ENCODE results near the gene CD14. TPM values are rescaled to one million over a fixed set of nuclear protein-coding genes. Genes with fewer than 3 reads are reported as not detected.
"Not testable (repeated sequence)": the region's sequence is repeated elsewhere in the genome, so short reads cannot be mapped to it uniquely, and the experiment has no call there.

Gene CD14
- total RNA-seq, 1 donor from 2014 or later: 0.16 TPM

DNA sequence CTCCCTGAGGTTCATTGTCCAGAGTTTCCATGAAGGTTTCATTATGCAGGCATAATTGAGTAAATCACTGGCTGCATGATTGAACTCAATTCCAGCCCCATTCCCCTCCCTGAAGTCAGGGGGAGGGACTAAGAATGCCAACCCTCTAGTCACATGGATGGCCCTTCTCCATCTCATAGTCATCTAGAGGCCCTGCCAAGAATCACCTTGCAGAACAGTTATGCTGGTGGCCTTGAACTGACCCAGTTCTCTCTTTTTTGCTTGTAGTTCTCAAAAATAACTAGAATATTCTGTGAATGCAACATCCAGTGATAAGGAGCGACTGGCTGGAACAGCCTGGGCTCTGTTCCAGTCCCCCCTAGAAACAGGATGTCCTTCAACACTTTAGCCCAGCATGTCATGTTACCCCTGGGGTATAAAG, 36.6 kb downstream of the CD14 start:
- no peak for FAIRE-seq
- no peak overlapping the region for H3K4me3 ChIP-seq (ENCODE audit: insufficient read depth, low read depth, low read length)
- Mint-ChIP-seq H3K36me3 (ENCODE audit: low read depth, unreplicated experiment) (no peaks in the 10 kb centered on the region), H3K9me3 (ENCODE audit: unreplicated experiment) (no peaks in the 10 kb centered on the region), H3K27me3 (ENCODE audit: low read depth, unreplicated experiment) (peaks cover 19% of the 10 kb centered on the region), H3K27ac (ENCODE audit: unreplicated experiment) (no peak overlapping the region), H3K4me3 (ENCODE audit: unreplicated experiment) (no peak overlapping the region), H3K4me1 (ENCODE audit: low read depth, unreplicated experiment) (peaks cover 7% of the 10 kb centered on the region)
- H3K4me1 ChIP-seq (ENCODE audit: insufficient read depth, low read length): peaks cover 7% of the 10 kb centered on the region
- H2AFZ ChIP-seq (ENCODE audit: low read depth, low read length): no peak overlapping the region
- TF ChIP-seq, protein P1, sequence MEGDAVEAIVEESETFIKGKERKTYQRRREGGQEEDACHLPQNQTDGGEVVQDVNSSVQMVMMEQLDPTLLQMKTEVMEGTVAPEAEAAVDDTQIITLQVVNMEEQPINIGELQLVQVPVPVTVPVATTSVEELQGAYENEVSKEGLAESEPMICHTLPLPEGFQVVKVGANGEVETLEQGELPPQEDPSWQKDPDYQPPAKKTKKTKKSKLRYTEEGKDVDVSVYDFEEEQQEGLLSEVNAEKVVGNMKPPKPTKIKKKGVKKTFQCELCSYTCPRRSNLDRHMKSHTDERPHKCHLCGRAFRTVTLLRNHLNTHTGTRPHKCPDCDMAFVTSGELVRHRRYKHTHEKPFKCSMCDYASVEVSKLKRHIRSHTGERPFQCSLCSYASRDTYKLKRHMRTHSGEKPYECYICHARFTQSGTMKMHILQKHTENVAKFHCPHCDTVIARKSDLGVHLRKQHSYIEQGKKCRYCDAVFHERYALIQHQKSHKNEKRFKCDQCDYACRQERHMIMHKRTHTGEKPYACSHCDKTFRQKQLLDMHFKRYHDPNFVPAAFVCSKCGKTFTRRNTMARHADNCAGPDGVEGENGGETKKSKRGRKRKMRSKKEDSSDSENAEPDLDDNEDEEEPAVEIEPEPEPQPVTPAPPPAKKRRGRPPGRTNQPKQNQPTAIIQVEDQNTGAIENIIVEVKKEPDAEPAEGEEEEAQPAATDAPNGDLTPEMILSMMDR (IDR thresholded peaks at IDR 0.05; ENCODE audit: insufficient read depth, low read depth, low read length): no peak
- no peak for TF ChIP-seq EZH2 (IDR thresholded peaks at IDR 0.05; ENCODE audit: insufficient read depth, low read length)
- no peak overlapping the region for H3K27ac ChIP-seq (ENCODE audit: low read depth, low read length)
- H3K36me3 ChIP-seq (ENCODE audit: insufficient read depth, low read length): no peaks in the 10 kb centered on the region
- DNase-seq (ENCODE audit: low read depth): no peak
- no peak overlapping the region for H3K9ac ChIP-seq (ENCODE audit: low read length)
- H3K27me3 ChIP-seq (ENCODE audit: insufficient read depth, low read length): peaks cover 8% of the 10 kb centered on the region
- H3K9me3 ChIP-seq (ENCODE audit: insufficient read depth, low read depth, low read length): no peaks in the 10 kb centered on the region
- no peaks in the 10 kb centered on the region for H3K79me2 ChIP-seq (ENCODE audit: insufficient read depth, low read length)
- H4K20me1 ChIP-seq (ENCODE audit: insufficient read depth, low read length): no peaks in the 10 kb centered on the region
- no peak overlapping the region for H3K4me2 ChIP-seq (ENCODE audit: low read length)

DNA sequence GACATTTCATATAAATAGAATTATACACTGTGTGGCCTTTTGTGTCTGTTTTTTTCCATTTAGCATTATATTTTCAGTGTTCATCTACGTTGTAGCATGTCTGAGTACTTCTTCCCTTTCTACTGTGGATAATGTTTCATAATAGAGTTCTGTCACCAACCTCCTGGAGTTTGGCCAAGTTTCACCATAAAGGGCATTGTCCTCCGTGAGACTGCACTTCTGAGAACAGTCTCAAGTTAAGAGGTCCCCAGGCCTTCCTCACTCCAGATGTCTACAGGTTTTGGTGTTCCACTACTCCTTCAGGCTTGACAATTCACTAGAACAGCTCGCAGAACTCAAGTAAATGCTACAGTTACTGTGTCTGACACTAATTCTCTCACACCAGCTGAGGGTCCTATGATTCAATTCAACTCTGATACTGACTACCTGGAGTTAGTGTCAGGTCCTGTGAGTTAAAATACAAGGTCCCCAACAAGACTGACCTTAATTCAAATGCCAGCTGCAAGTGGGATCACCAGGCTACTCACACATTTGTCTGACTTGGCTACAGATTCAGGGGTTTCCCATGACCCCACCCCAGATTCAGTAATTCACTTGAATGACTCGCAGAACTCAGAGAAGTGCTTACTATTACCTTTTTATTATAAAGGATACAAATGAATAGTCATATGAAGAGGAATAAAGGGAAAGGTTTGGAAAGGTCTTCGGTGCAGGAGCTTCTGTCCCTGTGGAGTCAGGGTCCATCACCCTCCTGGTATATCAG, 37.3 kb downstream of the CD14 start:
- Histone ChIP-seq H3K27ac (ENCODE audit: low read depth, low read length) (no peak overlapping the region), H3K79me2 (ENCODE audit: insufficient read depth, low read length) (no peaks in the 10 kb centered on the region), H3K36me3 (ENCODE audit: insufficient read depth, low read length) (no peaks in the 10 kb centered on the region), H3K9me3 (ENCODE audit: insufficient read depth, low read depth, low read length) (no peaks in the 10 kb centered on the region), H2AFZ (ENCODE audit: low read depth, low read length) (no peak overlapping the region), H3K4me3 (ENCODE audit: insufficient read depth, low read depth, low read length) (no peak overlapping the region), H3K9ac (ENCODE audit: low read length) (no peak overlapping the region), H3K27me3 (ENCODE audit: insufficient read depth, low read length) (peaks cover 8% of the 10 kb centered on the region), H3K4me1 (ENCODE audit: insufficient read depth, low read length) (peaks cover 7% of the 10 kb centered on the region), H4K20me1 (ENCODE audit: insufficient read depth, low read length) (no peaks in the 10 kb centered on the region), H3K4me2 (ENCODE audit: low read length) (no peak overlapping the region)
- DNase-seq (ENCODE audit: low read depth) (no peak), FAIRE-seq (no peak)
- Mint-ChIP-seq H3K27me3 (ENCODE audit: low read depth, unreplicated experiment) (peaks cover 15% of the 10 kb centered on the region), H3K4me3 (ENCODE audit: unreplicated experiment) (no peak overlapping the region), H3K36me3 (ENCODE audit: low read depth, unreplicated experiment) (no peaks in the 10 kb centered on the region), H3K9me3 (ENCODE audit: unreplicated experiment) (no peaks in the 10 kb centered on the region), H3K4me1 (ENCODE audit: low read depth, unreplicated experiment) (peaks cover 7% of the 10 kb centered on the region), H3K27ac (ENCODE audit: unreplicated experiment) (no peak overlapping the region)
- TF ChIP-seq EZH2 (IDR thresholded peaks at IDR 0.05; ENCODE audit: insufficient read depth, low read length): no peak
- TF ChIP-seq, protein P1 (IDR thresholded peaks at IDR 0.05; ENCODE audit: insufficient read depth, low read depth, low read length): no peak

DNA sequence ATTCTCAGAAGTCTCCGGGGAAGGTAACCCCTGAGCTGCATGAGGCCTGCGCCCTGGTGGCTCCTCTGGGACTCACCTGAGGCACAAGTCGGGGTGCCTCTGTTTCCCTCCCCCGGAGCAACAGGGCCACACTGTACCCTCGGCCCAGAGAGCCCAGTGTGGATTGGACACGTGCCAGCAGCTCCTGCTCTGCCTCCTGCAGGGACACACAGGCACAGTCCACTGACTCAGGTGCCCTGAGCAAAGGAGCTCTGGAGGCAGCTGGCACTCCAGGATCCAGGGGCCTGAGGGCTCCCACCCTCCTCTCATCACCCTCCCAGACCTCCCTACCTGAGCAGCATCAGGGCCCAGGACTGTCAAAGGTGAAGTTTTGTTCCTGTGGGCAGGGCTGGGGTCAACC, 38.8 kb downstream of the CD14 start:
- no peak overlapping the region for H3K4me3 ChIP-seq (ENCODE audit: insufficient read depth, low read depth, low read length)
- TF ChIP-seq, protein P1 (IDR thresholded peaks at IDR 0.05; ENCODE audit: insufficient read depth, low read depth, low read length): no peak
- no peak for TF ChIP-seq EZH2 (IDR thresholded peaks at IDR 0.05; ENCODE audit: insufficient read depth, low read length)
- no peaks in the 10 kb centered on the region for H4K20me1 ChIP-seq (ENCODE audit: insufficient read depth, low read length)
- no peaks in the 10 kb centered on the region for H3K79me2 ChIP-seq (ENCODE audit: insufficient read depth, low read length)
- no peak overlapping the region for H3K9ac ChIP-seq (ENCODE audit: low read length)
- no peak for DNase-seq (ENCODE audit: low read depth)
- FAIRE-seq: no peak
- Mint-ChIP-seq H3K27ac (ENCODE audit: unreplicated experiment) (no peak overlapping the region), H3K9me3 (ENCODE audit: unreplicated experiment) (no peaks in the 10 kb centered on the region), H3K4me3 (ENCODE audit: unreplicated experiment) (no peak overlapping the region), H3K36me3 (ENCODE audit: low read depth, unreplicated experiment) (no peaks in the 10 kb centered on the region), H3K4me1 (ENCODE audit: low read depth, unreplicated experiment) (peaks cover 15% of the 10 kb centered on the region), H3K27me3 (ENCODE audit: low read depth, unreplicated experiment) (peaks cover 12% of the 10 kb centered on the region)
- H2AFZ ChIP-seq (ENCODE audit: low read depth, low read length): no peak overlapping the region
- H3K27me3 ChIP-seq (ENCODE audit: insufficient read depth, low read length): peaks cover 8% of the 10 kb centered on the region
- peaks cover 7% of the 10 kb centered on the region for H3K4me1 ChIP-seq (ENCODE audit: insufficient read depth, low read length)
- no peaks in the 10 kb centered on the region for H3K36me3 ChIP-seq (ENCODE audit: insufficient read depth, low read length)
- no peak overlapping the region for H3K27ac ChIP-seq (ENCODE audit: low read depth, low read length)
- H3K9me3 ChIP-seq (ENCODE audit: insufficient read depth, low read depth, low read length): no peaks in the 10 kb centered on the region
- H3K4me2 ChIP-seq (ENCODE audit: low read length): no peak overlapping the region

DNA sequence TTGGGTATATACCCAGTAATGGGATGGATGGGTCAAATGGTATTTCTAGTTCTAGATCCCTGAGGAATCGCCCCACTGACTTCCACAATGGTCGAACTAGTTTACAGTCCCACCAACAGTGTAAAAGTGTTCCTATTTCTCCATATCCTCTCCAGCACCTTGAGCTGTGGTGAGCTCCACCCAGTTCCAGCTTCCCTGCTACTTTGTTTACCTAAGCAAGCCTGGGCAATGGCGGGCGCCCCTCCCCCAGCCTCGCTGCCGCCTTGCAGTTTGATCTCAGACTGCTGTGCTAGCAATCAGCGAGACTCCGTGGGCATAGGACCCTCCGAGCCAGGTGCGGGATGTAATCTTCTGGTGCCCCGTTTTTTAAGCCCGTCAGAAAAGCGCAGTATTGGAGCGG, 39.9 kb downstream of the CD14 start:
- H3K27me3 Mint-ChIP-seq (ENCODE audit: low read depth, unreplicated experiment): not testable (repeated sequence)

More for the DNA sequence above, 39.9 kb downstream of the CD14 start:
- H3K27me3 ChIP-seq (ENCODE audit: insufficient read depth, low read length): peaks cover 10% of the 10 kb centered on the region
- DNase-seq (ENCODE audit: low read depth); FAIRE-seq; H3K9me3 ChIP-seq (ENCODE audit: insufficient read depth, low read depth, low read length); H3K27ac Mint-ChIP-seq (ENCODE audit: unreplicated experiment); H3K9me3 Mint-ChIP-seq (ENCODE audit: unreplicated experiment); H2AFZ ChIP-seq (ENCODE audit: low read depth, low read length); H3K9ac ChIP-seq (ENCODE audit: low read length); H3K36me3 Mint-ChIP-seq (ENCODE audit: low read depth, unreplicated experiment); H3K27ac ChIP-seq (ENCODE audit: low read depth, low read length); H3K4me2 ChIP-seq (ENCODE audit: low read length); H3K4me1 ChIP-seq (ENCODE audit: insufficient read depth, low read length); H3K36me3 ChIP-seq (ENCODE audit: insufficient read depth, low read length); H3K79me2 ChIP-seq (ENCODE audit: insufficient read depth, low read length); H3K4me3 Mint-ChIP-seq (ENCODE audit: unreplicated experiment); H3K4me3 ChIP-seq (ENCODE audit: insufficient read depth, low read depth, low read length); H4K20me1 ChIP-seq (ENCODE audit: insufficient read depth, low read length): not testable (repeated sequence)
- H3K4me1 Mint-ChIP-seq (ENCODE audit: low read depth, unreplicated experiment): peaks cover 23% of the 10 kb centered on the region
